Measurements from ENCODE around the gene LYZL1. TPM values are rescaled to one million over a fixed set of nuclear protein-coding genes. Genes with fewer than 3 reads are reported as not detected.
A peak's percentile ranks its signal among the peaks of the same experiment; 100 is the strongest.
"Not testable (repeated sequence)": the region's sequence is repeated elsewhere in the genome, so short reads cannot be mapped to it uniquely, and the experiment has no call there.

LYZL1 gene
- total RNA-seq (2014; rRNA removed; shearing (Covaris generic)) = not detected in 2 replicates
- polyA plus RNA-seq (2016; fragmentation: Nextera tagmentation; extraction: Ambion mirVana) = not detected in 2 replicates

DNA sequence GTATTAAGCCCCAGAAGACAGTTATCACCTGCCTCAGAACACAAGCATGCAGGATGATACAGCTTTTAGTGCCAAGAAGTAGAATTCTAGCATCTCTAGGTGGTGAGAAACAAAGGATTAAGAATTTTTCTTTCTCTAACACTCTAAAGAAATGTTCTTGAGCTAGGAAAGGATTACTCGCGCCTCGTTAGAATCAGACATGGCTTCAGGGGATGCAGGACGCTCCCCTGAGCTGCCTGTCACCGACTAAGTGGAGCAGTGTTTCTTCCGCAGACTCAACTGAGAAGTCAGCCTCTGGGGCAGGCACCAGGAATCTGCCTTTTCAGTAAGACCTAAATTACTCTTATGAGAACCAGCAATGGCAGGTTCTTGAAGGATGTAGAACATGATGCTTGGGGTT, at the start of gene LYZL1:
Gene LYZL1 (plus strand): TSS at position 165 of the 400 bp plus-strand sequence. CDS start 2,798 bp downstream, outside the sequence.
- H3K9me3 ChIP-seq (ENCODE audit: low read depth); H3K36me3 ChIP-seq (ENCODE audit: low read depth); H2AFZ ChIP-seq; DNase-seq; in situ Hi-C loops (cut with MboI); H3F3A ChIP-seq (ENCODE audit: insufficient read depth); H3K79me2 ChIP-seq (ENCODE audit: insufficient read depth); H3K9me2 ChIP-seq (ENCODE audit: insufficient read depth); H3K9ac ChIP-seq; H4K20me1 ChIP-seq (ENCODE audit: insufficient read depth); H3K4me1 ChIP-seq (ENCODE audit: insufficient read depth); H3K27ac ChIP-seq; H3K4me2 ChIP-seq (ENCODE audit: unreplicated experiment); H3K4me3 ChIP-seq: not testable (repeated sequence)
- WGBS, 2 experiments (ENCODE audit: low coverage in 1 of 2, low lambda C conversion rate in 2 of 2, missing lambda C conversion rate in 2 of 2) = 50 to 59% methylated on average over 6 of the region's 6 CpGs
- peaks cover 23% of the 10 kb centered on the region; the same call in 1 of the 2 replicates for H3K27me3 ChIP-seq (replicated peaks; ENCODE audit: insufficient read depth)

GRCh38 chr10:29239569-29240472, 49.0 kb upstream of the LYZL1 start:
- Histone ChIP-seq H3K36me3 (ENCODE audit: low read depth) (no peaks in the 10 kb centered on the region), H3K27ac (no peak overlapping the region), H3K4me2 (ENCODE audit: unreplicated experiment) (no peak overlapping the region), H3K4me1 (ENCODE audit: insufficient read depth) (no peaks in the 10 kb centered on the region), H4K20me1 (ENCODE audit: insufficient read depth) (no peaks in the 10 kb centered on the region), H3K9ac (no peak overlapping the region), H3F3A (ENCODE audit: insufficient read depth) (no peaks in the 10 kb centered on the region), H3K27me3 (replicated peaks; ENCODE audit: insufficient read depth) (peaks cover 16% of the 10 kb centered on the region), H2AFZ (no peak overlapping the region), H3K79me2 (ENCODE audit: insufficient read depth) (no peaks in the 10 kb centered on the region), H3K9me3 (ENCODE audit: low read depth) (no peaks in the 10 kb centered on the region), H3K9me2 (ENCODE audit: insufficient read depth) (no peaks in the 10 kb centered on the region), H3K4me3 (no peak overlapping the region)
- no peak for TF ChIP-seq EZH2phosphoT487 (IDR thresholded peaks at IDR 0.05; ENCODE audit: insufficient read depth, low read depth)
- TF ChIP-seq EZH2 (IDR thresholded peaks at IDR 0.05; ENCODE audit: insufficient read depth, poor library complexity, severe bottlenecking) = no peak
- WGBS, 2 experiments (ENCODE audit: low coverage in 1 of 2, low lambda C conversion rate in 2 of 2, missing lambda C conversion rate in 2 of 2) = 51 to 54% methylated on average over 15 of the region's 15 CpGs
- DNase-seq = peak; percentile 32
- in situ Hi-C loops (cut with MboI) = no loop called here

DNA sequence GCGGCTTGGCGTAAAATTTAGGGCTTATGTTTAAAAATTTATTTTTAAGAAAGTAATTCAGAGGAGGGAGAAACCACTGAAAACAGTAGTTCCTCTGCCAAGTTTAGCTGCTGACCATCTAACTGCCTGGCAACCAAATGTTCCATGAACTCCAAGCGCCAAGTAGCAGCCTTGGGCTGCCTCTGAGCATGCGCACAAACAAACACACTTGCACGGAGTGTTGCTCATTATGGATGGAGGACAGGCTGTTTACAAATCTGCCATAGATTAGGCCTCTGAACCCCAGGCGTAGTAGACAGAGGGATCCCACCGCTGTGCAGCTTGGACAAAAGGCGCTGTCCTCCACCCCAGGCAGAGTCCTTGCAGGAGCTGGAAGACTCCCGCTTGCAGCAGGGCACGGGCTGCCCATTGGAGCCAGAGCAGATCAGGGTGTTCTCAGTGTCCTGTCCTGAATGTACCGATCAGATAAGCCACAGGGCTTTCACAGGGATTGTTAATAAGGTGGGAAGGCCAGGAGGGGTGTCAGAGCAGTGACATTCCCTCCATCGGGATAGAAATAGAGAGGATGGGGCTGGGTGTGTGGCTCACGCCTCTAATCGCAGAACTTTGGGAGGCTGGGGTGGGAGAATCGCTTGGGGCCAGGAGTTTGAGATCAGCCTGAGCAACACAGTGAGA, 47.7 kb upstream of the LYZL1 start:
- H3K4me1 ChIP-seq (ENCODE audit: insufficient read depth) = no peaks in the 10 kb centered on the region
- TF ChIP-seq EZH2 (IDR thresholded peaks at IDR 0.05; ENCODE audit: insufficient read depth, poor library complexity, severe bottlenecking) (no peak), EZH2phosphoT487 (IDR thresholded peaks at IDR 0.05; ENCODE audit: insufficient read depth, low read depth) (no peak)
- H3K9me3 ChIP-seq (ENCODE audit: low read depth) = no peaks in the 10 kb centered on the region
- WGBS, 2 experiments (ENCODE audit: low coverage in 1 of 2, low lambda C conversion rate in 2 of 2, missing lambda C conversion rate in 2 of 2) = 55 to 65% methylated on average over 15 of the region's 15 CpGs
- no peak overlapping the region for H2AFZ ChIP-seq
- H3K4me3 ChIP-seq = no peak overlapping the region
- peaks cover 17% of the 10 kb centered on the region for H3K27me3 ChIP-seq (replicated peaks; ENCODE audit: insufficient read depth)
- no peaks in the 10 kb centered on the region for H3K79me2 ChIP-seq (ENCODE audit: insufficient read depth)
- H3K27ac ChIP-seq = no peak overlapping the region
- no peak overlapping the region for H3K9ac ChIP-seq
- no peaks in the 10 kb centered on the region for H4K20me1 ChIP-seq (ENCODE audit: insufficient read depth)
- no peaks in the 10 kb centered on the region for H3K36me3 ChIP-seq (ENCODE audit: low read depth)
- H3K9me2 ChIP-seq (ENCODE audit: insufficient read depth) = no peaks in the 10 kb centered on the region
- in situ Hi-C loops (cut with MboI) = no loop called here
- no peaks in the 10 kb centered on the region for H3F3A ChIP-seq (ENCODE audit: insufficient read depth)
- H3K4me2 ChIP-seq (ENCODE audit: unreplicated experiment) = no peak overlapping the region
- DNase-seq = no peak

GRCh38 chr10:29241925-29242324, 46.9 kb upstream of the LYZL1 start:
- Histone ChIP-seq H3K4me3 (no peak overlapping the region), H3K36me3 (ENCODE audit: low read depth) (no peaks in the 10 kb centered on the region), H3K27me3 (replicated peaks; ENCODE audit: insufficient read depth) (peaks cover 17% of the 10 kb centered on the region), H3K79me2 (ENCODE audit: insufficient read depth) (no peaks in the 10 kb centered on the region), H4K20me1 (ENCODE audit: insufficient read depth) (no peaks in the 10 kb centered on the region), H3K9me3 (ENCODE audit: low read depth) (no peaks in the 10 kb centered on the region), H2AFZ (no peak overlapping the region), H3K9ac (no peak overlapping the region), H3K4me1 (ENCODE audit: insufficient read depth) (no peaks in the 10 kb centered on the region), H3K27ac (no peak overlapping the region), H3F3A (ENCODE audit: insufficient read depth) (no peaks in the 10 kb centered on the region), H3K9me2 (ENCODE audit: insufficient read depth) (no peaks in the 10 kb centered on the region), H3K4me2 (ENCODE audit: unreplicated experiment) (no peak overlapping the region)
- in situ Hi-C loops (cut with MboI) = no loop called here
- TF ChIP-seq EZH2 (IDR thresholded peaks at IDR 0.05; ENCODE audit: insufficient read depth, poor library complexity, severe bottlenecking) (no peak), EZH2phosphoT487 (IDR thresholded peaks at IDR 0.05; ENCODE audit: insufficient read depth, low read depth) (no peak)
- DNase-seq = no peak
